Stimulated activated naive CD8-positive, alpha-beta T cell treated with anti-CD3 and anti-CD28 coated beads, Interleukin-15, Interleukin-2, amounts not matched to agents 100 U/mL and 50 U/mL, for 24 hours (primary cell): ENCODE measurements around the gene KPNA3.
"Not testable (repeated sequence)": the region's sequence is repeated elsewhere in the genome, so short reads cannot be mapped to it uniquely, and the experiment has no call there.

Experiments
- ATAC-seq: fragments of 150-1000 bp; cut with Tn5 transposase; one replicate; pipeline ENCODE4 v1.10.0; 2021
- DNase-seq: peaks from one replicate; pipeline ENCODE4 v3.0.0; 2021

KPNA3 gene, protein sequence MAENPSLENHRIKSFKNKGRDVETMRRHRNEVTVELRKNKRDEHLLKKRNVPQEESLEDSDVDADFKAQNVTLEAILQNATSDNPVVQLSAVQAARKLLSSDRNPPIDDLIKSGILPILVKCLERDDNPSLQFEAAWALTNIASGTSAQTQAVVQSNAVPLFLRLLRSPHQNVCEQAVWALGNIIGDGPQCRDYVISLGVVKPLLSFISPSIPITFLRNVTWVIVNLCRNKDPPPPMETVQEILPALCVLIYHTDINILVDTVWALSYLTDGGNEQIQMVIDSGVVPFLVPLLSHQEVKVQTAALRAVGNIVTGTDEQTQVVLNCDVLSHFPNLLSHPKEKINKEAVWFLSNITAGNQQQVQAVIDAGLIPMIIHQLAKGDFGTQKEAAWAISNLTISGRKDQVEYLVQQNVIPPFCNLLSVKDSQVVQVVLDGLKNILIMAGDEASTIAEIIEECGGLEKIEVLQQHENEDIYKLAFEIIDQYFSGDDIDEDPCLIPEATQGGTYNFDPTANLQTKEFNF

GRCh38 chr13:49792550-49793324 is at the start of gene KPNA3:
Gene KPNA3 (minus strand): TSS chr13:49792682. CDS start chr13:49792506, 176 bp downstream.
- ATAC-seq (peak; percentile 95), DNase-seq (peak; percentile 92)

DNA sequence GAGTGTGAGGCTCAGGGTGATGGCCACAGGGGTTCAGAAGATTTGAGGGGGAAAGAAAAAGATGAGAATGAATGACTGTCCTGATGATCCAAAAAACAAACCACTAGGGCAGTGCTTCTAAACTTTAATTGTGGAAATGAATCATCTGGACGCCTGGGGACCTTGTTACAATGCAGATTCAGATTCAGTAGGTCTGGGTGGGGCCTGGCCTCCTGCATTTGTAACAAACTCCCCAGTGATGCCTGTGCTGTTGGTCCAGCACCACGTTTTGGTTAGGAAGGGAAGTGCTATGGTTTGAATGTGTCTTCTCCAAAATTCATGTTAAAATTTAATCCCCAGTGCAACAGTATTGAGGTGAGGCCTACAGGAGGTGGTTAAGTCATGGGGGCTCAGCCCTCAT is 49.5 kb upstream of the KPNA3 start:
- ATAC-seq, result no peak

GRCh38 chr13:49840675-49841074 is 48.2 kb upstream of the KPNA3 start:
- DNase-seq (no peak), ATAC-seq (no peak)

More for the DNA sequence above, 49.5 kb upstream of the KPNA3 start:
- DNase-seq, result no peak

GRCh38 chr13:49840266-49840665 is 47.8 kb upstream of the KPNA3 start:
- DNase-seq, result no peak

GRCh38 chr13:49838989-49839388 is 46.5 kb upstream of the KPNA3 start:
- ATAC-seq (no peak), DNase-seq (no peak)

More at GRCh38 chr13:49840266-49840665, 47.8 kb upstream of the KPNA3 start:
- peak; percentile 28 for ATAC-seq

GRCh38 chr13:49836516-49836915 is 44.0 kb upstream of the KPNA3 start:
- ATAC-seq (no peak), DNase-seq (no peak)

GRCh38 chr13:49833402-49833801 is 40.9 kb upstream of the KPNA3 start:
- ATAC-seq (no peak), DNase-seq (no peak)

- DNase-seq, result no peak
- no peak for ATAC-seq
Measured at GRCh38 chr13:49831455-49831854, 39.0 kb upstream of the KPNA3 start.

GRCh38 chr13:49830721-49831120 is 38.2 kb upstream of the KPNA3 start:
- ATAC-seq (no peak), DNase-seq (no peak)

- no peak for ATAC-seq
- DNase-seq, result no peak
Measured at GRCh38 chr13:49829715-49830114, 37.2 kb upstream of the KPNA3 start.

DNA sequence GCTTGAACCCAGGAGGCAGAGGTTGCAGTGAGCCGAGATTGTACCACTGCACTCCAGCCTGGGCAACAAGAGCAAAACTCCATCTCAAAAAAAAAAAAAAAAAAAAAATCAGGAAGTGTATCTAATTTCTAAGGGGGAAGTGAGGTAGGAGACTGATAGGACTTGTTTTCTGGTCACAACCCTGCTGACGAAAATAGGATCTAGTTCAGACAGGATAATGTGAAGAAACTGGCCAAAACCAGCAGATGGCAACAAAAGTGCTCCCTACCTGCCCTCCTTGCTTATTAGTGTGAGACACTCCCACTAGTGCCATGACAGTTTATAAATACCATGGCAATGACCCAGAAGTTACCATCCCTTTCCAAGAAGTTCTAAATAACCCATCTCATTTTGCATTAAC is 36.0 kb upstream of the KPNA3 start:
- ATAC-seq (no peak), DNase-seq (no peak)

GRCh38 chr13:49827891-49828290 is 35.4 kb upstream of the KPNA3 start:
- DNase-seq, result no peak
- ATAC-seq, result no peak

DNA sequence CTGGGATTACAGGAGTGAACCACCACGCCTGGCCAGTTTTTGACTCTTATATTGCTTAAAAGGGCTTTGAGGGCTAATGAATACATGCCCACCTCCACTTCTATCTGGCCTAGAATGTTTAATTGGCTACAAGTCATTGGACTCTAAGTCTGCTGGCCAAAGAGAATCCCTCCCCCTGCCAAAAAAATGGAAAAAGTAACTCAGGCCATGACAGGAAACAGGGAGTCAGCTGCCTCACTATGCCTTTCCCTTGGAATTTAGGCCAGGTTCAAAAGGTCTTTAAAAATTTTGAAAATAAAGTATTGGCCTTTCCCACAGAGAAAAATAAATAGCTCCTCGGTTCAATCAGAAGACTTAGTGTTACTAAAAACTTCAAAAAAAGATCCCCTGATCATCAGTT is 34.9 kb upstream of the KPNA3 start:
- ATAC-seq (no peak), DNase-seq (no peak)

- no peak for DNase-seq
Measured at GRCh38 chr13:49821216-49822009, 28.9 kb upstream of the KPNA3 start.

GRCh38 chr13:49820591-49821215 is 28.2 kb upstream of the KPNA3 start:
- no peak for DNase-seq
- no peak for ATAC-seq

More at GRCh38 chr13:49821216-49822009, 28.9 kb upstream of the KPNA3 start:
- no peak for ATAC-seq

GRCh38 chr13:49816047-49816446 is 23.6 kb upstream of the KPNA3 start:
- DNase-seq, ATAC-seq: not testable (repeated sequence)

GRCh38 chr13:49814551-49815270 is 22.2 kb upstream of the KPNA3 start:
- no peak for DNase-seq
- ATAC-seq, result no peak

GRCh38 chr13:49812812-49813211 is 20.3 kb upstream of the KPNA3 start:
- DNase-seq, result no peak
- no peak for ATAC-seq

GRCh38 chr13:49811527-49811908 is 19.0 kb upstream of the KPNA3 start:
- DNase-seq (no peak), ATAC-seq (no peak)

- ATAC-seq (no peak), DNase-seq (no peak)
Measured at GRCh38 chr13:49810567-49811526, 18.4 kb upstream of the KPNA3 start.
